HCT116 (cell line): ENCODE data around the gene DIO3. TPM values are rescaled to one million over a fixed set of nuclear protein-coding genes. Genes with fewer than 3 reads are reported as not detected.
"Not testable (repeated sequence)": the region's sequence is repeated elsewhere in the genome, so short reads cannot be mapped to it uniquely, and the experiment has no call there.

ENCODE experiments used
- ATAC-seq: fragments of 200-7000 bp; cut with Tn5 transposase; 2 replicates; pipeline ENCODE4 v1.9.1; 2020; ENCODE audit warnings: mild to moderate bottlenecking, moderate library complexity
- BruUV-seq: library from RNA; stranded (reverse); fragments of 400-500 nt; replicated peaks from 2 replicates; lab custom pipeline; 2021; lab: Mats Ljungman, UMichigan
- CTCF ChIA-PET: fragments of 300-600 bp; sonication (Branson Sonifier 250); formaldehyde crosslinking; loops from one replicate; lab custom pipeline; 2021; ENCODE audit warnings: antibody characterized with exemption; lab: Charles Lee
- POLR2A ChIA-PET: fragments of 300-600, 350-600 bp; sonication (Branson Sonifier 250); formaldehyde crosslinking; loops from one replicate; lab custom pipeline; 2021; ENCODE audit warnings: antibody characterized with exemption; lab: Charles Lee
- RAD21 ChIA-PET, 2 experiments: fragments of 300-600 bp; sonication (Branson Sonifier 250); formaldehyde crosslinking; loops; one replicate each; lab custom pipeline; 2023; ENCODE audit warnings: low total read pairs in 2 of 2; ENCODE audit not compliant: uncharacterized antibody in 2 of 2, unreplicated experiment in 2 of 2, low non-redundant PET in 1 of 2; lab: Charles Lee
- DNase-seq: peaks from one replicate; pipeline ENCODE4 v3.0.0-alpha.2; 2010; ENCODE audit warnings: low read depth, low spot score
- H2AFZ ChIP-seq: fragments of 200-600 bp; shearing (Covaris generic), sonication (generic); 2 replicates; pipeline ENCODE4 v1.6.1; 2017; ENCODE audit warnings: low read depth, mixed run types, mixed read lengths, antibody characterized with exemption, low read length; ENCODE audit not compliant: poor library complexity, severe bottlenecking
- H3K27ac ChIP-seq: 2 replicates; pipeline ENCODE4 v1.5.1; 2012; ENCODE audit warnings: low read depth, low read length
- H3K27me3 ChIP-seq: fragments of 200-600 bp; sonication (generic); 2 replicates; pipeline ENCODE4 v1.6.1; 2016; ENCODE audit warnings: mixed run types, low read length, mixed read lengths; ENCODE audit not compliant: insufficient read depth
- H3K36me3 ChIP-seq, 2 experiments: fragments of 200-500 bp in 1 of 2; fragments of 200-600 bp in 1 of 2; sonication (Bioruptor generic) in 1 of 2; sonication (generic) in 1 of 2; 2 replicates each; pipeline versions ENCODE4 v1.5.1 to v1.6.1; 2014 to 2016; ENCODE audit warnings: low read length in 2 of 2, inconsistent platforms in 1 of 2, mixed read lengths in 1 of 2, mixed run types in 1 of 2; ENCODE audit not compliant: insufficient read depth in 2 of 2, control insufficient read depth in 1 of 2
- H3K4me1 ChIP-seq, 2 experiments: fragments of 200-600 bp in 1 of 2; sonication (generic) in 1 of 2; 2 replicates each; pipeline versions ENCODE4 v1.5.1 to v1.6.1; 2012 to 2017; ENCODE audit warnings: low read length in 2 of 2, inconsistent platforms in 1 of 2, mild to moderate bottlenecking in 1 of 2, mixed read lengths in 1 of 2, mixed run types in 1 of 2, moderate library complexity in 1 of 2; ENCODE audit not compliant: insufficient read depth in 2 of 2, control insufficient read depth in 1 of 2
- H3K4me2 ChIP-seq: fragments of 200-600 bp; sonication (generic); 2 replicates; pipeline ENCODE4 v1.6.1; 2017; ENCODE audit warnings: mixed run types, low read length, mixed read lengths
- H3K4me3 ChIP-seq, 2 experiments: fragments of 200-600 bp in 1 of 2; sonication (generic) in 1 of 2; replicated peaks in 1 of 2; 2 replicates each; pipeline ENCODE4 v1.5.1; 2011 to 2016; ENCODE audit warnings: low read length in 2 of 2, control low read depth in 1 of 2, low read depth in 1 of 2, mild to moderate bottlenecking in 1 of 2, mixed read lengths in 1 of 2, mixed run types in 1 of 2
- H3K79me2 ChIP-seq: fragments of 200-600 bp; sonication (generic); 2 replicates; pipeline ENCODE4 v1.6.1; 2017; ENCODE audit warnings: mild to moderate bottlenecking, mixed run types, low read length, moderate library complexity, mixed read lengths; ENCODE audit not compliant: insufficient read depth
- H3K9ac ChIP-seq: fragments of 200-600 bp; sonication (generic); 2 replicates; pipeline ENCODE4 v1.6.1; 2016; ENCODE audit warnings: low read length, mixed read lengths
- H3K9me2 ChIP-seq: fragments of 200-600 bp; sonication (generic), shearing (Covaris generic); 2 replicates; pipeline ENCODE4 v1.6.1; 2017; ENCODE audit warnings: mixed run types, mild to moderate bottlenecking, moderate library complexity; ENCODE audit not compliant: insufficient read depth
- H3K9me3 ChIP-seq, 2 experiments: fragments of 200-500 bp in 1 of 2; fragments of 200-600 bp in 1 of 2; sonication (Bioruptor generic) in 1 of 2; sonication (generic) in 1 of 2; 2 replicates each; pipeline ENCODE4 v1.6.1; 2014 to 2017; ENCODE audit warnings: low read length in 2 of 2, mixed read lengths in 2 of 2, inconsistent platforms in 1 of 2, low read depth in 1 of 2, mild to moderate bottlenecking in 1 of 2, mixed run types in 1 of 2, moderate library complexity in 1 of 2; ENCODE audit not compliant: control insufficient read depth in 1 of 2, insufficient read depth in 1 of 2
- H4K20me1 ChIP-seq: fragments of 200-600 bp; sonication (generic), shearing (Covaris generic); 2 replicates; pipeline ENCODE4 v1.6.1; 2017; ENCODE audit warnings: mixed run types, mild to moderate bottlenecking, moderate library complexity; ENCODE audit not compliant: insufficient read depth
- CBX3 ChIP-seq: IDR thresholded peaks from 2 replicates; pipeline ENCODE4 v1.6.1; 2012; ENCODE audit warnings: low read depth
- CEBPB ChIP-seq: IDR thresholded peaks from 2 replicates; pipeline ENCODE4 v1.6.1; 2012; ENCODE audit warnings: low read depth
- MAX ChIP-seq: IDR thresholded peaks from 2 replicates; pipeline ENCODE4 v1.6.1; 2012
- POLR2A ChIP-seq: IDR thresholded peaks from 2 replicates; pipeline ENCODE4 v1.7.0; 2011; ENCODE audit warnings: borderline replicate concordance; ENCODE audit not compliant: insufficient read depth, insufficient read length; ENCODE audit errors: extremely low read depth
- SIN3A ChIP-seq: IDR thresholded peaks from 2 replicates; pipeline ENCODE4 v1.6.1; 2012; ENCODE audit warnings: low read depth
- SP1 ChIP-seq: IDR thresholded peaks from 2 replicates; pipeline ENCODE4 v1.6.1; 2012; ENCODE audit warnings: low read depth
- SRF ChIP-seq: IDR thresholded peaks from 2 replicates; pipeline ENCODE4 v1.6.1; 2012; ENCODE audit warnings: low read depth
- ZBTB33 ChIP-seq: IDR thresholded peaks from 2 replicates; pipeline ENCODE4 v1.6.1; 2011; ENCODE audit warnings: mild to moderate bottlenecking, low read length, moderate library complexity; ENCODE audit not compliant: insufficient replicate concordance; ENCODE audit errors: extremely low read depth
- intact Hi-C: fragments of 100-400 bp; cut with micrococcal nuclease; formaldehyde crosslinking; loops from 2 replicates; pipeline ENCODE4 v1.10.0; 2022
- total RNA-seq: library from RNA; stranded (reverse); gene quantifications from one replicate; pipeline ENCODE4 v1.2.1, GENCODE V29; 2021; ENCODE audit not compliant: unreplicated experiment

DIO3 gene
- total RNA-seq, 1 experiment from 2014 or later, result 0.34 TPM

- no peak overlapping the region for H3K27ac ChIP-seq
- intact Hi-C loops, result no loop called here
- H3K9me3 ChIP-seq, result no peaks in the 10 kb centered on the region
- no TSS peak for BruUV-seq
- no peak overlapping the region for H2AFZ ChIP-seq
- CTCF ChIA-PET, result no interaction called here
- DNase-seq, result no peak
- no peaks in the 10 kb centered on the region for H3K36me3 ChIP-seq
- no peaks in the 10 kb centered on the region for H3K27me3 ChIP-seq
- peaks cover 13 to 14% of the 10 kb centered on the region in 2 experiments for H3K4me1 ChIP-seq
- no peak overlapping the region for H3K4me3 ChIP-seq
- RAD21 ChIA-PET, result no interaction called here
- no peaks in the 10 kb centered on the region for H3K9me2 ChIP-seq
- POLR2A ChIA-PET, result no interaction called here
- H3K9ac ChIP-seq, result no peak overlapping the region
- TF ChIP-seq SRF (no peak), MAX (no peak), CEBPB (no peak), ZBTB33 (no peak), SIN3A (no peak), CBX3 (no peak), POLR2A (no peak), SP1 (no peak)
- TF ChIP-seq, all 23 proteins: peak for 0
- Histone ChIP-seq H3K79me2 (no peaks in the 10 kb centered on the region), H4K20me1 (no peaks in the 10 kb centered on the region), H3K4me2 (no peak overlapping the region)
- no peak for ATAC-seq
Observed at GRCh38 chr14:101549154-101549553, 12.1 kb upstream of the DIO3 start.

- RAD21 ChIA-PET, H3K9ac ChIP-seq, DNase-seq, CTCF ChIA-PET, H3K79me2 ChIP-seq, H3K27me3 ChIP-seq, H2AFZ ChIP-seq, POLR2A ChIA-PET, intact Hi-C loops, H3K4me3 ChIP-seq, H3K27ac ChIP-seq, H3K36me3 ChIP-seq, ATAC-seq, H3K9me2 ChIP-seq, BruUV-seq, H3K9me3 ChIP-seq, H4K20me1 ChIP-seq, H3K4me2 ChIP-seq: not testable (repeated sequence)
- peaks cover 13 to 14% of the 10 kb centered on the region in 2 experiments for H3K4me1 ChIP-seq
Observed at GRCh38 chr14:101550202-101550912, 10.9 kb upstream of the DIO3 start.
